WTC11 (cell line): Measurements from ENCODE around the gene CA10. TPM values are rescaled to one million over a fixed set of nuclear protein-coding genes. Genes with fewer than 3 reads are reported as not detected.

Source experiments
- ATAC-seq: fragments of 200-7000 bp; cut with Tn5 transposase; 2 replicates; pipeline ENCODE4 v1.10.0; 2021; ENCODE audit warnings: mild to moderate bottlenecking, moderate library complexity
- CTCF ChIA-PET: fragments of 300-600 bp; sonication (Branson Sonifier 250); formaldehyde crosslinking; loops from one replicate; lab custom pipeline; 2021; ENCODE audit warnings: antibody characterized with exemption; lab: Charles Lee
- POLR2A ChIA-PET: fragments of 350-600 bp; sonication (Branson Sonifier 250); formaldehyde crosslinking; loops from one replicate; lab custom pipeline; 2021; ENCODE audit warnings: antibody characterized with exemption; lab: Charles Lee
- DNase-seq: peaks from one replicate; pipeline ENCODE4 v3.0.0; 2021; ENCODE audit warnings: low spot score
- H3K27ac Mint-ChIP-seq: 2 replicates; pipeline ENCODE4 v1.8.0; 2021; ENCODE audit warnings: mixed read lengths
- H3K27me3 Mint-ChIP-seq: 2 replicates; pipeline ENCODE4 v1.8.0; 2021; ENCODE audit warnings: low read depth, mild to moderate bottlenecking, moderate library complexity, mixed read lengths
- H3K36me3 Mint-ChIP-seq: 2 replicates; pipeline ENCODE4 v1.8.0; 2021; ENCODE audit warnings: mixed read lengths
- H3K4me1 Mint-ChIP-seq: 2 replicates; pipeline ENCODE4 v1.8.0; 2022; ENCODE audit warnings: mixed read lengths
- H3K4me3 Mint-ChIP-seq: 2 replicates; pipeline ENCODE4 v1.8.0; 2021; ENCODE audit warnings: mild to moderate bottlenecking, moderate library complexity, mixed read lengths
- H3K9me3 Mint-ChIP-seq: 2 replicates; pipeline ENCODE4 v1.8.0; 2021; ENCODE audit warnings: mixed read lengths
- ATF6 ChIP-seq: sonication (generic); formaldehyde crosslinking; IDR thresholded peaks from 2 replicates; pipeline ENCODE4 v1.8.1; 2023; ENCODE audit warnings: mild to moderate bottlenecking, missing genetic modification reagents
- CBFB ChIP-seq: sonication (generic); formaldehyde crosslinking; IDR thresholded peaks from 2 replicates; pipeline ENCODE4 v1.8.1; 2022; ENCODE audit warnings: mild to moderate bottlenecking, low read depth, missing genetic modification reagents
- FOXP1 ChIP-seq: sonication (generic); formaldehyde crosslinking; IDR thresholded peaks from 2 replicates; pipeline ENCODE4 v1.8.0; 2022; ENCODE audit warnings: missing genetic modification reagents, mild to moderate bottlenecking, moderate library complexity, borderline replicate concordance
- JUN ChIP-seq: sonication (generic); formaldehyde crosslinking; IDR thresholded peaks from 2 replicates; pipeline ENCODE4 v1.8.0; 2023; ENCODE audit warnings: mild to moderate bottlenecking, missing genetic modification reagents
- NR1H2 ChIP-seq: sonication (generic); formaldehyde crosslinking; IDR thresholded peaks from 2 replicates; pipeline ENCODE4 v1.9.0; 2021; ENCODE audit warnings: mild to moderate bottlenecking, moderate library complexity, missing genetic modification reagents
- PRRX2 ChIP-seq: fragments of 250-450 bp; sonication (Bioruptor Pico); IDR thresholded peaks from 2 replicates; pipeline ENCODE4 v1.8.0; 2021; ENCODE audit warnings: mild to moderate bottlenecking
- TCF7 ChIP-seq: sonication (generic); formaldehyde crosslinking; IDR thresholded peaks from 2 replicates; pipeline ENCODE4 v1.8.0; 2022; ENCODE audit warnings: mild to moderate bottlenecking, low read depth, missing genetic modification reagents, moderate library complexity
- TEAD1 ChIP-seq: sonication (generic); formaldehyde crosslinking; IDR thresholded peaks from 2 replicates; pipeline ENCODE4 v1.8.0; 2022; ENCODE audit warnings: mild to moderate bottlenecking, missing genetic modification reagents
- ZNF121 ChIP-seq: sonication (generic); formaldehyde crosslinking; IDR thresholded peaks from 2 replicates; pipeline ENCODE4 v1.8.0; 2023; ENCODE audit warnings: missing genetic modification reagents
- ZNF512 ChIP-seq: sonication (generic); formaldehyde crosslinking; IDR thresholded peaks from 2 replicates; pipeline ENCODE4 v1.8.1; 2022; ENCODE audit warnings: missing genetic modification reagents, borderline replicate concordance
- total RNA-seq: library from RNA; stranded (reverse); gene quantifications from 3 replicates; pipeline ENCODE4 v1.2.3, GENCODE V29; 2021
- TF ChIP-seq, protein P1 (sequence below): fragments of 250-450 bp; sonication (Bioruptor Pico); IDR thresholded peaks from 2 replicates; pipeline ENCODE4 v1.9.0; 2021; ENCODE audit warnings: mild to moderate bottlenecking
- TF ChIP-seq, protein P2 (sequence below): sonication (generic); formaldehyde crosslinking; IDR thresholded peaks from 2 replicates; pipeline ENCODE4 v1.8.1; 2023; ENCODE audit warnings: mild to moderate bottlenecking, missing genetic modification reagents
- TF ChIP-seq, protein P3 (sequence below): sonication (generic); formaldehyde crosslinking; IDR thresholded peaks from 2 replicates; pipeline ENCODE4 v1.8.0; 2023; ENCODE audit warnings: missing genetic modification reagents, mild to moderate bottlenecking, borderline replicate concordance
- TF ChIP-seq, protein P4 (sequence below): sonication (generic); formaldehyde crosslinking; IDR thresholded peaks from 2 replicates; pipeline ENCODE4 v1.8.0; 2022; ENCODE audit warnings: mild to moderate bottlenecking, missing genetic modification reagents
- TF ChIP-seq, protein P5 (sequence below): sonication (generic); formaldehyde crosslinking; IDR thresholded peaks from 2 replicates; pipeline ENCODE4 v1.8.1; 2022; ENCODE audit warnings: low read depth, mild to moderate bottlenecking, moderate library complexity, missing genetic modification reagents, borderline replicate concordance
- TF ChIP-seq, protein P6 (sequence below): sonication (generic); formaldehyde crosslinking; IDR thresholded peaks from 2 replicates; pipeline ENCODE4 v1.8.0; 2022; ENCODE audit warnings: mild to moderate bottlenecking, missing genetic modification reagents
- TF ChIP-seq, protein P7 (sequence below): sonication (generic); formaldehyde crosslinking; IDR thresholded peaks from 2 replicates; pipeline ENCODE4 v1.8.0; 2022; ENCODE audit warnings: mild to moderate bottlenecking, missing genetic modification reagents

The CA10 gene
- total RNA-seq, 1 experiment from 2014 or later = 0.90 TPM

DNA sequence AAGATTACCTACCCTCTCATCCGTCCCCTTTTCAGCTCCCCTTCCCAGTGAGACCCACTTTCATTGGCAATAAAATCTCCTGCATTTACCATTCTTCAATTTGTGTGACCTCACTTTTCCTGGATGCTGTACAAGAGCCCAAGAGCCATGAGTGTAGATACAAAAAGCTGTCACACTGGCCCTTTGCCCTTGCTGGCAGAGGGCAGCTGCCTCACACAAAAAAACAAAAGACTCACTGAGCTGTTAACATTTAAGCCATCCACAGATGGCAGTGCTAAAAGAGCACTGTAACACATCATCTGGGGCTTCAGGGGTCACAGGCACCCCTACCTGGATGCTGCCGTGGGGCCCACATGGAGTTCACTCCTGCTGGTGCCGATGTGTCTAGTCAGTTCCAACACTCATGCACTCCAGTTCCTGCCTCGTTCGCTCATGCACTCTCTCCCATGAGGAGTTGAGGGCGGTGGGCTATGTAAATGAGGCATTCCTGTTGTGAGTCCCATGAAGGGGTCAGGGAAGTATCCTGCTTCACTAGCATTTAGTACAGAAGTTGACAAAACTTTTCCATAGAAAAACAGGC, 123.1 kb downstream of the CA10 start (continued):
- TF ChIP-seq, protein P1, sequence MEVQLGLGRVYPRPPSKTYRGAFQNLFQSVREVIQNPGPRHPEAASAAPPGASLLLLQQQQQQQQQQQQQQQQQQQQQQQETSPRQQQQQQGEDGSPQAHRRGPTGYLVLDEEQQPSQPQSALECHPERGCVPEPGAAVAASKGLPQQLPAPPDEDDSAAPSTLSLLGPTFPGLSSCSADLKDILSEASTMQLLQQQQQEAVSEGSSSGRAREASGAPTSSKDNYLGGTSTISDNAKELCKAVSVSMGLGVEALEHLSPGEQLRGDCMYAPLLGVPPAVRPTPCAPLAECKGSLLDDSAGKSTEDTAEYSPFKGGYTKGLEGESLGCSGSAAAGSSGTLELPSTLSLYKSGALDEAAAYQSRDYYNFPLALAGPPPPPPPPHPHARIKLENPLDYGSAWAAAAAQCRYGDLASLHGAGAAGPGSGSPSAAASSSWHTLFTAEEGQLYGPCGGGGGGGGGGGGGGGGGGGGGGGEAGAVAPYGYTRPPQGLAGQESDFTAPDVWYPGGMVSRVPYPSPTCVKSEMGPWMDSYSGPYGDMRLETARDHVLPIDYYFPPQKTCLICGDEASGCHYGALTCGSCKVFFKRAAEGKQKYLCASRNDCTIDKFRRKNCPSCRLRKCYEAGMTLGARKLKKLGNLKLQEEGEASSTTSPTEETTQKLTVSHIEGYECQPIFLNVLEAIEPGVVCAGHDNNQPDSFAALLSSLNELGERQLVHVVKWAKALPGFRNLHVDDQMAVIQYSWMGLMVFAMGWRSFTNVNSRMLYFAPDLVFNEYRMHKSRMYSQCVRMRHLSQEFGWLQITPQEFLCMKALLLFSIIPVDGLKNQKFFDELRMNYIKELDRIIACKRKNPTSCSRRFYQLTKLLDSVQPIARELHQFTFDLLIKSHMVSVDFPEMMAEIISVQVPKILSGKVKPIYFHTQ = no peak
- TF ChIP-seq, protein P2, sequence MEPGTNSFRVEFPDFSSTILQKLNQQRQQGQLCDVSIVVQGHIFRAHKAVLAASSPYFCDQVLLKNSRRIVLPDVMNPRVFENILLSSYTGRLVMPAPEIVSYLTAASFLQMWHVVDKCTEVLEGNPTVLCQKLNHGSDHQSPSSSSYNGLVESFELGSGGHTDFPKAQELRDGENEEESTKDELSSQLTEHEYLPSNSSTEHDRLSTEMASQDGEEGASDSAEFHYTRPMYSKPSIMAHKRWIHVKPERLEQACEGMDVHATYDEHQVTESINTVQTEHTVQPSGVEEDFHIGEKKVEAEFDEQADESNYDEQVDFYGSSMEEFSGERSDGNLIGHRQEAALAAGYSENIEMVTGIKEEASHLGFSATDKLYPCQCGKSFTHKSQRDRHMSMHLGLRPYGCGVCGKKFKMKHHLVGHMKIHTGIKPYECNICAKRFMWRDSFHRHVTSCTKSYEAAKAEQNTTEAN (CRISPR knock-in tag) = no peak
- TF ChIP-seq, protein P3, sequence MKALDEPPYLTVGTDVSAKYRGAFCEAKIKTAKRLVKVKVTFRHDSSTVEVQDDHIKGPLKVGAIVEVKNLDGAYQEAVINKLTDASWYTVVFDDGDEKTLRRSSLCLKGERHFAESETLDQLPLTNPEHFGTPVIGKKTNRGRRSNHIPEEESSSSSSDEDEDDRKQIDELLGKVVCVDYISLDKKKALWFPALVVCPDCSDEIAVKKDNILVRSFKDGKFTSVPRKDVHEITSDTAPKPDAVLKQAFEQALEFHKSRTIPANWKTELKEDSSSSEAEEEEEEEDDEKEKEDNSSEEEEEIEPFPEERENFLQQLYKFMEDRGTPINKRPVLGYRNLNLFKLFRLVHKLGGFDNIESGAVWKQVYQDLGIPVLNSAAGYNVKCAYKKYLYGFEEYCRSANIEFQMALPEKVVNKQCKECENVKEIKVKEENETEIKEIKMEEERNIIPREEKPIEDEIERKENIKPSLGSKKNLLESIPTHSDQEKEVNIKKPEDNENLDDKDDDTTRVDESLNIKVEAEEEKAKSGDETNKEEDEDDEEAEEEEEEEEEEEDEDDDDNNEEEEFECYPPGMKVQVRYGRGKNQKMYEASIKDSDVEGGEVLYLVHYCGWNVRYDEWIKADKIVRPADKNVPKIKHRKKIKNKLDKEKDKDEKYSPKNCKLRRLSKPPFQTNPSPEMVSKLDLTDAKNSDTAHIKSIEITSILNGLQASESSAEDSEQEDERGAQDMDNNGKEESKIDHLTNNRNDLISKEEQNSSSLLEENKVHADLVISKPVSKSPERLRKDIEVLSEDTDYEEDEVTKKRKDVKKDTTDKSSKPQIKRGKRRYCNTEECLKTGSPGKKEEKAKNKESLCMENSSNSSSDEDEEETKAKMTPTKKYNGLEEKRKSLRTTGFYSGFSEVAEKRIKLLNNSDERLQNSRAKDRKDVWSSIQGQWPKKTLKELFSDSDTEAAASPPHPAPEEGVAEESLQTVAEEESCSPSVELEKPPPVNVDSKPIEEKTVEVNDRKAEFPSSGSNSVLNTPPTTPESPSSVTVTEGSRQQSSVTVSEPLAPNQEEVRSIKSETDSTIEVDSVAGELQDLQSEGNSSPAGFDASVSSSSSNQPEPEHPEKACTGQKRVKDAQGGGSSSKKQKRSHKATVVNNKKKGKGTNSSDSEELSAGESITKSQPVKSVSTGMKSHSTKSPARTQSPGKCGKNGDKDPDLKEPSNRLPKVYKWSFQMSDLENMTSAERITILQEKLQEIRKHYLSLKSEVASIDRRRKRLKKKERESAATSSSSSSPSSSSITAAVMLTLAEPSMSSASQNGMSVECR (CRISPR knock-in tag) = no peak
- no peak for TF ChIP-seq ZNF121 (CRISPR knock-in tag)
- no peak for TF ChIP-seq PRRX2 (CRISPR knock-in tag)
- TF ChIP-seq, protein P4, sequence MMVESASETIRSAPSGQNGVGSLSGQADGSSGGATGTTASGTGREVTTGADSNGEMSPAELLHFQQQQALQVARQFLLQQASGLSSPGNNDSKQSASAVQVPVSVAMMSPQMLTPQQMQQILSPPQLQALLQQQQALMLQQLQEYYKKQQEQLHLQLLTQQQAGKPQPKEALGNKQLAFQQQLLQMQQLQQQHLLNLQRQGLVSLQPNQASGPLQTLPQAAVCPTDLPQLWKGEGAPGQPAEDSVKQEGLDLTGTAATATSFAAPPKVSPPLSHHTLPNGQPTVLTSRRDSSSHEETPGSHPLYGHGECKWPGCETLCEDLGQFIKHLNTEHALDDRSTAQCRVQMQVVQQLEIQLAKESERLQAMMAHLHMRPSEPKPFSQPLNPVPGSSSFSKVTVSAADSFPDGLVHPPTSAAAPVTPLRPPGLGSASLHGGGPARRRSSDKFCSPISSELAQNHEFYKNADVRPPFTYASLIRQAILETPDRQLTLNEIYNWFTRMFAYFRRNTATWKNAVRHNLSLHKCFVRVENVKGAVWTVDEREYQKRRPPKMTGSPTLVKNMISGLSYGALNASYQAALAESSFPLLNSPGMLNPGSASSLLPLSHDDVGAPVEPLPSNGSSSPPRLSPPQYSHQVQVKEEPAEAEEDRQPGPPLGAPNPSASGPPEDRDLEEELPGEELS (CRISPR knock-in tag) = no peak
- no peak for TF ChIP-seq CBFB (CRISPR knock-in tag)
- TF ChIP-seq, all 79 proteins: peak for 0

- H3K4me3 Mint-ChIP-seq = no peak overlapping the region
- H3K27me3 Mint-ChIP-seq = peaks cover 6% of the 10 kb centered on the region
- DNase-seq (no peak), ATAC-seq (no peak)
- no peak overlapping the region for H3K27ac Mint-ChIP-seq
- H3K9me3 Mint-ChIP-seq = peaks cover 77% of the 10 kb centered on the region
- POLR2A ChIA-PET = no interaction called here
- peaks cover 57% of the 10 kb centered on the region for H3K36me3 Mint-ChIP-seq
- H3K4me1 Mint-ChIP-seq = no peaks in the 10 kb centered on the region
- CTCF ChIA-PET = no interaction called here
- TF ChIP-seq ATF6 (CRISPR knock-in tag) (no peak), JUN (no peak), NR1H2 (CRISPR knock-in tag) (no peak), PRRX2 (CRISPR knock-in tag) (no peak), ZNF121 (CRISPR knock-in tag) (no peak), TEAD1 (CRISPR knock-in tag) (no peak), TCF7 (CRISPR knock-in tag) (no peak), FOXP1 (no peak), ZNF512 (CRISPR knock-in tag) (no peak)
- TF ChIP-seq, protein P5, sequence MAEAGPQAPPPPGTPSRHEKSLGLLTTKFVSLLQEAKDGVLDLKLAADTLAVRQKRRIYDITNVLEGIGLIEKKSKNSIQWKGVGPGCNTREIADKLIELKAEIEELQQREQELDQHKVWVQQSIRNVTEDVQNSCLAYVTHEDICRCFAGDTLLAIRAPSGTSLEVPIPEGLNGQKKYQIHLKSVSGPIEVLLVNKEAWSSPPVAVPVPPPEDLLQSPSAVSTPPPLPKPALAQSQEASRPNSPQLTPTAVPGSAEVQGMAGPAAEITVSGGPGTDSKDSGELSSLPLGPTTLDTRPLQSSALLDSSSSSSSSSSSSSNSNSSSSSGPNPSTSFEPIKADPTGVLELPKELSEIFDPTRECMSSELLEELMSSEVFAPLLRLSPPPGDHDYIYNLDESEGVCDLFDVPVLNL (CRISPR knock-in tag) = no peak
- TF ChIP-seq, protein P6, sequence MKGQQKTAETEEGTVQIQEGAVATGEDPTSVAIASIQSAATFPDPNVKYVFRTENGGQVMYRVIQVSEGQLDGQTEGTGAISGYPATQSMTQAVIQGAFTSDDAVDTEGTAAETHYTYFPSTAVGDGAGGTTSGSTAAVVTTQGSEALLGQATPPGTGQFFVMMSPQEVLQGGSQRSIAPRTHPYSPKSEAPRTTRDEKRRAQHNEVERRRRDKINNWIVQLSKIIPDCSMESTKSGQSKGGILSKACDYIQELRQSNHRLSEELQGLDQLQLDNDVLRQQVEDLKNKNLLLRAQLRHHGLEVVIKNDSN = no peak
- TF ChIP-seq, protein P7, sequence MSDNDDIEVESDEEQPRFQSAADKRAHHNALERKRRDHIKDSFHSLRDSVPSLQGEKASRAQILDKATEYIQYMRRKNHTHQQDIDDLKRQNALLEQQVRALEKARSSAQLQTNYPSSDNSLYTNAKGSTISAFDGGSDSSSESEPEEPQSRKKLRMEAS (CRISPR knock-in tag) = no peak
Measured at GRCh38 chr17:52032454-52032853, 126.1 kb downstream of the CA10 start.
